Adrenal gland (tissue), 12 donors: ENCODE results near the gene SOX8. TPM values are rescaled to one million over a fixed set of nuclear protein-coding genes. Genes with fewer than 3 reads are reported as not detected.

Experiments
- DNase-seq, 7 donors: peaks; one replicate each; pipeline ENCODE4 v3.0.0-alpha.2; 2019 to 2020
- H3K27ac ChIP-seq, 5 donors: fragments of 200-600 bp; sonication (generic) in 4 of 5; 1 replicate in 3 of 5; 2 replicates in 2 of 5; pipeline versions ENCODE4 v1.5.1 to v1.8.0; 2016 to 2020; ENCODE audit warnings: mild to moderate bottlenecking in 1 of 5
- H3K27me3 ChIP-seq: fragments of 200-600 bp; 2 replicates; pipeline ENCODE4 v1.8.0; 2021
- H3K36me3 ChIP-seq, 2 donors: fragments of 200-600 bp; replicated peaks in 1 of 2; 1 replicate in 1 of 2; 2 replicates in 1 of 2; pipeline versions ENCODE4 v1.5.1 to v1.8.0; 2018 to 2022
- H3K4me1 ChIP-seq, 2 donors: fragments of 200-600 bp; replicated peaks in 1 of 2; 1 replicate in 1 of 2; 2 replicates in 1 of 2; pipeline versions ENCODE4 v1.5.1 to v1.8.0; 2018 to 2021
- H3K4me3 ChIP-seq, 4 donors: fragments of 200-600 bp; sonication (generic) in 3 of 4; one replicate each; pipeline ENCODE4 v1.5.1; 2016 to 2018
- H3K9me3 ChIP-seq, 3 donors: fragments of 200-600 bp; sonication (generic) in 1 of 3; replicated peaks in 1 of 3; 1 replicate in 2 of 3; 2 replicates in 1 of 3; pipeline versions ENCODE4 v1.5.1 to v1.8.0; 2016 to 2021
- POLR2A ChIP-seq, 2 donors: fragments of 450-650 bp; IDR thresholded peaks; one replicate each; pipeline ENCODE4 v1.6.1; 2017; ENCODE audit warnings: antibody characterized with exemption in 2 of 2, mild to moderate bottlenecking in 2 of 2, moderate library complexity in 1 of 2
- WGBS, 4 donors: extraction: QIAGEN DNeasy Blood & Tissue Kit in 2 of 4; methylation state at CpG; one replicate each; pipeline versions ENCODE4 v1.1.5 to v1.1.7; 2013 to 2017; 5-methylcytosine and 5-hydroxymethylcytosine counted together
- intact Hi-C, 2 donors: fragments of 100-400 bp; cut with DNase I; formaldehyde crosslinking; loops; one replicate each; pipeline versions ENCODE4 v1.14.1 to v1.15.0; 2022 to 2023
- polyA plus RNA-seq, 3 donors: library from polyadenylated mRNA; stranded (reverse); fragments of 200-250 nt in 2 of 3; fragments of 350-450 nt in 1 of 3; fragmentation: Illumina TruSeq in 1 of 3; extraction: RNeasy Lipid Tissue Mini Kit (QIAGEN cat#74804) in 1 of 3; gene quantifications; one replicate each; pipeline ENCODE4 v1.2.3, GENCODE V29; 2013 to 2014
- total RNA-seq, 9 donors: library from RNA; depleted of rRNA in 4 of 9; stranded (reverse); fragments of >200 nt in 4 of 9; fragments of 120-200 nt in 1 of 9; fragmentation: NEBNext Ultra II Directional in 1 of 9; extraction: Animal tissue kit (Norgen Biotek cat#: 25700) in 1 of 9; gene quantifications; one replicate each; pipeline versions ENCODE4 v1.1.0 to v1.2.4, GENCODE V29; 2013 to 2023
- TF ChIP-seq, protein P1 (sequence below), 6 experiments: fragments of 450-650 bp in 4 of 6; fragments of 200-600 bp in 2 of 6; sonication (generic) in 1 of 6; IDR thresholded peaks; 1 replicate in 5 of 6; 2 replicates in 1 of 6; pipeline versions ENCODE4 v1.5.1 to v1.8.0; 2016 to 2021; ENCODE audit warnings: antibody characterized with exemption in 6 of 6, mild to moderate bottlenecking in 2 of 6, moderate library complexity in 1 of 6
- donor health status: healthy with polysubstance abuse.
- donor health status: Bipolar disorder and iron deficiency.
- donor health status: DM: yes; HTN: yes; CAD: no.
- donor health status: DM: no; HTN: no; CAD: no.
- donor health status: DM: no; HTN: no; CAD: no.
- donor health status: DM: yes; HTN: yes; CAD: no.

The SOX8 gene
- total and polyA plus RNA-seq, 12 donors, result 0.04 to 2.1 (median 0.69) TPM

DNA sequence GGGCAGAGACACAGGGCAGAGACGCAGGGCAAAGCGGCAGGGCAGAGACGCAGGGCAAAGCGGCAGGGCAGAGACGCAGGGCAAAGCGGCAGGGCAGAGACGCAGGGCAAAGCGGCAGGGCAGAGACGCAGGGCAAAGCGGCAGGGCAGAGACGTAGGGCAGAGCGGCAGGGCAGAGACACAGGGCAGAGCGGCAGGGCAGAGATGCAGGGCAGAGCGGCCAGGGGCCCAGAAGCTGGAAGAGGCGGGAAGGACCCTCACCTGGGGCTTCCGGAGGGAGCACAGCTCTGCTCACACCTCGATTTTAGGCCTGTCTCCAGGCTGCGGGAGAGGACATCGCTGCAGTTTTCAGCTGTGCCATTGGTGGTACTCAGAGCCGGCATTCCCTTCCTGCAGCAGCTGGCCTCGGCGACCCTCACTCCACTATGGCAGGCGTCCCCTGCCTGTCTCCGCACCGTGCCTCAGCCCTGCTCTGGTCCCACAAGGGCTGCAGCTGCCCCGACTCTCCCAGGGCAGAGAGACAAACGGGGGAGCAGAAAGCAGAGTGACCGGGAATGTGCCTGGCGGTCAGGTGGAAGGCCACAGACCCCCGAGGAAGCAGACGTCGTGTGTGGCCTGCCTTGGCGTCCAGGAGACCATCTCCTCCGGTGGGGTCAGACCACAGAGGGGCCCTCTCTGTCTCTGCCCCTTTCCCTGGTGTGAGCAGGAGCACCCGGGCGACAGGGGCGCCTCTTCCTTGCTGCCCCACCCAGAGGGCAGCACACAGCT, 29.9 kb downstream of the SOX8 start:
- intact Hi-C loops, result no loop called here
- no peak for TF ChIP-seq POLR2A (IDR thresholded peaks at IDR 0.05)
- TF ChIP-seq, protein P1, sequence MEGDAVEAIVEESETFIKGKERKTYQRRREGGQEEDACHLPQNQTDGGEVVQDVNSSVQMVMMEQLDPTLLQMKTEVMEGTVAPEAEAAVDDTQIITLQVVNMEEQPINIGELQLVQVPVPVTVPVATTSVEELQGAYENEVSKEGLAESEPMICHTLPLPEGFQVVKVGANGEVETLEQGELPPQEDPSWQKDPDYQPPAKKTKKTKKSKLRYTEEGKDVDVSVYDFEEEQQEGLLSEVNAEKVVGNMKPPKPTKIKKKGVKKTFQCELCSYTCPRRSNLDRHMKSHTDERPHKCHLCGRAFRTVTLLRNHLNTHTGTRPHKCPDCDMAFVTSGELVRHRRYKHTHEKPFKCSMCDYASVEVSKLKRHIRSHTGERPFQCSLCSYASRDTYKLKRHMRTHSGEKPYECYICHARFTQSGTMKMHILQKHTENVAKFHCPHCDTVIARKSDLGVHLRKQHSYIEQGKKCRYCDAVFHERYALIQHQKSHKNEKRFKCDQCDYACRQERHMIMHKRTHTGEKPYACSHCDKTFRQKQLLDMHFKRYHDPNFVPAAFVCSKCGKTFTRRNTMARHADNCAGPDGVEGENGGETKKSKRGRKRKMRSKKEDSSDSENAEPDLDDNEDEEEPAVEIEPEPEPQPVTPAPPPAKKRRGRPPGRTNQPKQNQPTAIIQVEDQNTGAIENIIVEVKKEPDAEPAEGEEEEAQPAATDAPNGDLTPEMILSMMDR (IDR thresholded peaks at IDR 0.05), result no peak
- H3K27ac ChIP-seq, result no peak overlapping the region
- H3K4me3 ChIP-seq, result no peak overlapping the region
- peaks cover 8% of the 10 kb centered on the region for H3K27me3 ChIP-seq
- H3K36me3 ChIP-seq, result no peaks in the 10 kb centered on the region
- 75 to 83% (median 81%) methylated on average over 24 to 37 of the region's 37 CpGs for WGBS, 4 donors
- no peak for DNase-seq
- no peaks in the 10 kb centered on the region for H3K9me3 ChIP-seq
- H3K4me1 ChIP-seq, result no peaks in the 10 kb centered on the region

DNA sequence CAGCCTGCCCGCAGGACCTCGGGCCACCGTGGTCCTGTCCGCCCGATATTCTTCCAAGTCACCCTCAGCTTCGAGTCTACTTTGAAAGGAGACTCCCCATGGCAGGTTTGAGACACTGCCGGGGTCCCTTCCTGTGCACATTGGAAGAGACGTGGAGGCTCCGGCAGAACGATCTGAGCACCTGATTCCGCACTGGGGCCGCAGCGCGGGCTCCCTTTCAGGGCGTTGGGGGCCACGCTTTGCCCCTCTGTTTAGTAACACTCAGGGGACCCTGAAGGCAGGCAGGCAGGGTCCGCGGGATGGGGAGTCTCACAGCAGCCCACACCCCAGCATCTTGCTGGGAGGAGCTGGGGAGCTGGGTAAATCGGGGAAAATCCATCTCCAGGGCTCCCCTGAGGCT, 30.6 kb downstream of the SOX8 start:
- intact Hi-C loops, result no loop called here
- H3K4me1 ChIP-seq, result no peaks in the 10 kb centered on the region
- H3K27me3 ChIP-seq, result peaks cover 8% of the 10 kb centered on the region
- no peak for DNase-seq
- TF ChIP-seq, protein P1 (IDR thresholded peaks at IDR 0.05), result no peak
- TF ChIP-seq POLR2A (IDR thresholded peaks at IDR 0.05), result no peak
- no peak overlapping the region for H3K27ac ChIP-seq
- H3K9me3 ChIP-seq, result no peaks in the 10 kb centered on the region
- no peak overlapping the region for H3K4me3 ChIP-seq
- 82 to 100% (median 86%) methylated on average over 2 to 19 of the region's 19 CpGs for WGBS, 4 donors
- no peaks in the 10 kb centered on the region for H3K36me3 ChIP-seq

DNA sequence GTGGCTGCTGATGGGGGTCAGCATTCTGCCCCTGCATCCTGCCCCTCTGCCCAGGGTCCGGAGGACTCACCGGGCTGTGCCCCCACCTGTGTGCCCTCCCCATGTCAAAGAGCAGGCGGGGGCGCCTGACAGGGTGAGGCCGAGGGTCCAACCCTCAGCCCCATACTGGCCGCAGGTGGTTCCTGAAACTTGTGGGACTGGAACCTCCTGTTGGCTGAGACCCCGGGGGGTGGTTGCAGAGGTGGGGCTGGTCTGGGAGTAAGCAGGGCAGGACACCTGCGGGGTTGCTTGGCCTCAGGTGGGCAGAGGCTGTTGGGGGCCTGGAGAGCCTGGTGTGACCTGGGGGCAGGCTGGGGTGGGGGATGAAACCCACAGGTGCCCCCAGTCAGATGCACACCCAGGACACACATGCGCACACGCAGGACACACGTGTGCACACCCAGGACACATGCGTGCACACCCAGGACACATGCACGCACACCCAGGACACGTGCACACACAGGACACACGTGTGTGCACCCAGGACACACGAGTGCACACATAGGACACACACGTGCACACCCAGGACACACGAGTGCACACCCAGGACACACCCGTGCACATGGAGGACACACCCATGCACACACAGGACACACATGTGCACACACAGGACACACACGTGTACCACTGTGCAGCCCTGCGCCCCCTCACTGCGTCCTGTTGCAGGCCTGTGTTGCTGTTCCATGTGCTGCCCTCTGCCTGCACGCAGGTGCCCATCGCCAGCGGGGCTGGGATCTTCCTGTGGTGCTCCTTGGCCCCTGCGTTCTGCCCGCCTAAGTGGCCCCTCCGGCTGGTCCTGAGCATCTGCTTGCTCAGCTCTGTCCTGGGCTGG, 31.4 kb downstream of the SOX8 start:
- no peak for DNase-seq
- WGBS, 4 donors, result 84 to 88% (median 86%) methylated on average over 8 to 28 of the region's 28 CpGs
- no peaks in the 10 kb centered on the region for H3K4me1 ChIP-seq
- no peaks in the 10 kb centered on the region for H3K9me3 ChIP-seq
- intact Hi-C loops, result no loop called here
- no peak for TF ChIP-seq POLR2A (IDR thresholded peaks at IDR 0.05)
- TF ChIP-seq, protein P1 (IDR thresholded peaks at IDR 0.05), result no peak
- H3K4me3 ChIP-seq, result no peak overlapping the region
- H3K27ac ChIP-seq, result no peak overlapping the region
- H3K27me3 ChIP-seq, result peaks cover 8% of the 10 kb centered on the region
- H3K36me3 ChIP-seq, result no peaks in the 10 kb centered on the region

DNA sequence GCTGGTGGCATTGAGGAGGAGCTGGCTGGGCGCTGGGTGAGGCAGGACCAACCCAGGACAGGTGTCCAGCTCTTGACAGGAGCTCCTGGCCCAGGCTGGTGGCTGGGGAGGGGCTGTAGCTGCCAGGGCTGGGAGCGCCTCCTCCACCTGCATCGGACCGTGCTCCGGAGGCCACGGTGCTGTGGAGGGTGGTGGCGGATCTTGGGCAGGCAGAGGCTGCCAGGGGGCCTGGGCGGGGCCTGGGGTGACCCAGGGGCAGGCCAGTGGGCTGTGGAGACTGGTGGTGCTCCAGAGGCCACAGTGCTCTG, 32.0 kb downstream of the SOX8 start:
- no peaks in the 10 kb centered on the region for H3K36me3 ChIP-seq
- H3K4me3 ChIP-seq, result no peak overlapping the region
- H3K9me3 ChIP-seq, result no peaks in the 10 kb centered on the region
- WGBS, 4 donors, result 40 to 100% (median 88%) methylated on average over 1 to 8 of the region's 8 CpGs
- H3K27ac ChIP-seq, result no peak overlapping the region
- TF ChIP-seq, protein P1 (IDR thresholded peaks at IDR 0.05), result no peak
- no peak for TF ChIP-seq POLR2A (IDR thresholded peaks at IDR 0.05)
- H3K4me1 ChIP-seq, result no peaks in the 10 kb centered on the region
- intact Hi-C loops, result no loop called here
- H3K27me3 ChIP-seq, result peaks cover 8% of the 10 kb centered on the region
- DNase-seq, result no peak
